Erythroblast (primary cell): ENCODE results near the gene LEPROT.

ENCODE experiments used
- DNase-seq, 2 experiments: peaks; one replicate each; lab custom pipeline; 2025; lab: John Stamatoyannopoulos, UW
- GATA1 ChIP-seq: IDR thresholded peaks from 2 replicates; pipeline ENCODE4 v1.6.1; 2011; ENCODE audit warnings: low read depth, mild to moderate bottlenecking, control low read depth, low read length, moderate library complexity
- POLR2A ChIP-seq: IDR thresholded peaks from 2 replicates; pipeline ENCODE4 v1.6.1; 2011; ENCODE audit warnings: mild to moderate bottlenecking, low read length

Gene LEPROT

DNA sequence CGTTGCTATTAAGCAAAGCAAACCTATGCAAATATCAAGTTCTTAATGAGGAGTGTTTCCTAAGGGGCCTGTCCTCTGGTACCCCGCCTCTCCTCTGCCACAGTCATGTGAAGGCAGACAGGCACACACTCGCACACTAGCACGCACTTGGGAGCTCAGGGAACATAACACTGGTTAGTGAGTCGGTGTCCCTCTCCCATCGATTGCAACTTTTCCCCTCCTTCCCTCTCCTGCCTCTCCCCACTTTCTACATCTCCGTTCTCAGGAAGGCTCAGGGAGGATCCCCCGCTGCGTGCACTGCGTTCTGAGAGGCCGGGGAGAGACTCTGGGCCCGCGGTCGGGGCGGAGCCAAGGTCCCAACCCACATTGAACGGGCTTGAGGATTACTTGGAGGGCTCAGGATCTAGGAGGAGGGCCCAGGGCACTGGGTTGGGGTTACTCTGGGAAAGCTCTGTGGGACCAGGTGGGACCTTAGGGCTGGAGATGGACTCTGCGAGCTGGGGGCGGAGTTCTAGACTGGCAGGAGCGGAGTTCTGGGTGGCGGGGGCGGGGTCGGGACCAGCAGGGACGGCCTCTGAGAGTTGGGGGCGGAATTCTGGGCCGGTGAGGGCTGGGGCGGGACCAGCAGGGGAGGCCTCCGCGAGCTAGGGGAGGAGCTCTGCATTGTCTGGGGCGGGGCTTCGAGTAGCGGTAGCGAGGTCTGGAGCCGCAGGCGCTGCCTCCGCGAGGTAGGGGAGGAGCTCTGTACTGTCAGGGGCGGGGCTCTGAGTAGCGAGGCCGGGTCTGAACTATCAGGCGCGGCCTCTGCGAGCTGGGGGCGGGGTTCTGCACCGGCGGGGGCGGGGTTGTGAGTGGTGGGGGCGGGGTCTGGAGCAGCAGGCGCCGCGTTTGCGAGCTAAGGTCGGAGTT lies 533 bp upstream of the LEPROT start:
- no peak for TF ChIP-seq GATA1
- TF ChIP-seq POLR2A: peak; percentile 73
- DNase-seq: peak; percentile 99 to 100

DNA sequence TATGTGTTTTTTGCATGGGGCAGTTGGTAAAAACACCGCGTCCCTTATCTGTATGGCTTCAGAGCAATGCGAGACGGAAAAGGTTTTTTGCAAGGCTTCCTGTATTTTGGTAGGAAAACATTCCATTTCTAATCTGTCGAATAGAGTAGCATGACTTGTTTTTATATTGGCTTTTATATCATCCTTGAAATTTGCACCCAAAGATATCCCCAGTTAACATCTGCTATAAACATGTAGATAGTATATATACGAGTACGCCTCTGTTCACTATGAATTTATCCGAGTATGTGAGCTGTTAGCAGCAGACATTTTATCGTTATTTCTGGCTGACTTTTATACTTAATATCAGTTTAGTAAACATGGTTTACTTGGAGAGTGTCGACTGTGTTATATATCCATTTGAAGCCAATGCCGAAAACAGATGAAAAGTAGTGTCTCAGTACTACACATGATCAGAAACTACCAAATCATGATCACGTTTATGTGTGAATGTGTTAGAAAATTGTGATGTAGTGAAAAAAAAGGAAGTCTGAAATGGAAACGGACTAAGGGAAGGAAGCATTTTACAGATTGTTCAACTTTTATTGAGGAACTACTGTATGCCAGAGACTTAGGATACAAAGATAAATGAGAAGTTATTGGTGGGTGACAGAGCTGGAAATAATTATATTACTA lies 1.0 kb downstream of the LEPROT start:
- peak; percentile 80 to 86 for DNase-seq

DNA sequence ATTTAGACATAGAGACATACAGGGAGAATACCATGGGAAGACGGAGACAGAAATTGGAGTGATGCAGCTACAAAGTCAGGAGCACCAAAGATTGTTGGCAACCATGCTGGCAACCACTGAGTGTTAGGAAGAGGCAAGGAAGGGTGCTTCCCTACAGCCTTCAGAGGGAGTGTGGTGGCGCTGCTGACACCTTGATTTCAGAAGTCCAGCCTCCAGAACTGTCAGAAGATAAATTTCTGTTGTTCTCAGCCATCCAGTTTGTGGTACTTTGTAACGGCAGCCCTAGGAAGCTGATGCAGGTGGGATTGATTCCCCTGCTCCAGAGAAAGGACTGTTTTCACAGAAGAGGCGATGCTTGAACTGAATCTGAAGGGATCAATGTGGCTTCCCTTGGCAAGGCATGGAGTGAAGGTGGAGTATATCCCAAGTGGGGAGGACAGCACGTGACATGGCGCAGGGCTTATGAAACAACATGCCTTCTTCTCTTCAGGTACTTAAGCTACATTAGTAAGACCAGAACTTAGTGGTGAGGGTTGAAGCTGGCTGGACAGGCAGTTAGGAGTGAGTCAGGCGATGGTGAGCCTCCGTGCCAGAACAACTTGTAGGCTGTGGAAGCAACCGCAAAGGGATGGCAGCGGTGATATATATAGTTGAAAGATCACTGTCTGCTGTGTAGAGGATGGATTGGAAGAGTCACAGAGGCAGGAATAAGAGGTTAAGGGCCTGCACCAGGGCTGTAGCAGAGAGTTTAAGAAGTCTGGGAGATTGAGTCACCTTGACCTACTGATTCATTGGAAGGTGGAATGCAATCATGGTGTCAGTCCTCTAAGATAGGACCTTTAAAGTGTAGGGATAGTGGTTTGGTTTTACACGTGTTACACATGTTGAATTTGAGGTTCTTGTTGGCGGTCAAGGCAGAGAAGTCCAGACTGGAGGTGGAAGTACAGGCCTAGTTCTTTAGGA lies 2.1 kb downstream of the LEPROT start:
- TF ChIP-seq POLR2A: peak; percentile 28
- TF ChIP-seq GATA1: no peak
- DNase-seq: peak; percentile 44 to 68

More for the DNA sequence above, 1.0 kb downstream of the LEPROT start:
- no peak for TF ChIP-seq POLR2A
- no peak for TF ChIP-seq GATA1

DNA sequence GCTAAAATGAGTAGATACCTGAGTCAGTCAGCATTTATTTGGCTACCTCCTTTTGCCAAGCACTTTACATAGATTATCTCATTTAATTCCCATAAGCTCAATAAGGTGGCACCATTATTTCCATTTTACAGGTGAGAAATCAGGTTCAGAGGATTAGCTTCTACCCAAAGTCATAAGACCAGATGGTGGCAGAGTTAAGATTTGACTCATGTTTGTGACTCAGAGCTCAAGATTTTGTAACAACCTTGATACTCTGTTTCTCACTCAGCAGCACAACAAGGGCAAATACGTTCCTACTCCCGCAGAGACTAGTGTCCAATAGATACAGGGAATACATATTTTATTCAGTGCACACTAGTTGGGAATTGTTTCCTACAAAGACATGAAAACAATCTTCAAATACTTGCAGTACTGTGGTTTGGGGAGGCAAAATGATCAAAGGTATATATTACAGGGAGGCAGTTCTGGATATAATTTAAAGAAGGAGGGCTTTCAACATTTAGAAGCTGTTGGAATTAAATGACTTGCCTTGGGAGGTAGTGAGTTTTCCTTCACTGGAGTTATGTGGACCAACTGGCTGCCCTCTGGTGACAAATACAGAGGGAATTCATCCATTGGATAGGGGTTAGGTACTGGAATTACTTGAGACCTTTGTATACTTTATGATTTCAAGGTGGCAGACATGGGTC lies 3.6 kb downstream of the LEPROT start:
- TF ChIP-seq POLR2A (no peak), GATA1 (no peak)
- DNase-seq: peak; percentile 65 to 79

DNA sequence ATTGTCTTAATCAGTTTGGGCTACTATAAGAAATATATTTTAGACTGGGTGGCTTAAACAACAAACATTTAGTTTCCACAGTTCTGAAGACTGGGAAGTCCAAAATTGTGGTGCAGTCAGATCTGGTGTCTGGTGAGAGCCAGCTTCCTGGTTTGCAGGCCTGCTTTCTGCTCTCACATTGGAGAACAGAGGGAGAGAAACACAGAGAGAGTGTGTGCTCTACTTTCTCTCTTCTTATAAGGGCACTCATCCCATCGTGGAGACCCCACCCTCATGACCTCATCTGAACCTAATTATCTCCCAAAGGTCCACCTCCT lies 4.1 kb downstream of the LEPROT start:
- DNase-seq: no peak
- TF ChIP-seq POLR2A (no peak), GATA1 (no peak)

DNA sequence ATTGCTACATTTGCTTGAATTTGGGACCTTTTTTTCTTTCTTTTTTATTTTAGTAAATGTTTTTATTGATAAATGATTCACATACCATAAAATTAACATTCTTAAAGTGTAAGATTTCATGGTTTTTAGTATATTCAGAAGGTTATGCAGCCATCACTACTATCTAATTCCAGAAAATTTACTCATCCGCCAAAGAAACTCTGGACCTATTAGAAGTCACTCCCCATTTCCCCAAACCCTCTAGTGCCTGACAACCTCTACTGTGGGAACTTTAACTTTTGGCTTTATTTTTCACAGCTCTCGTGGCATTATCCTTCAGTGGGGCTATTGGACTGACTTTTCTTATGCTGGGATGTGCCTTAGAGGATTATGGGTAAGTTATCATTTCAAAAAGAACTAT lies 4.5 kb downstream of the LEPROT start:
- no peak for TF ChIP-seq GATA1
- TF ChIP-seq POLR2A: no peak
- DNase-seq: no peak

DNA sequence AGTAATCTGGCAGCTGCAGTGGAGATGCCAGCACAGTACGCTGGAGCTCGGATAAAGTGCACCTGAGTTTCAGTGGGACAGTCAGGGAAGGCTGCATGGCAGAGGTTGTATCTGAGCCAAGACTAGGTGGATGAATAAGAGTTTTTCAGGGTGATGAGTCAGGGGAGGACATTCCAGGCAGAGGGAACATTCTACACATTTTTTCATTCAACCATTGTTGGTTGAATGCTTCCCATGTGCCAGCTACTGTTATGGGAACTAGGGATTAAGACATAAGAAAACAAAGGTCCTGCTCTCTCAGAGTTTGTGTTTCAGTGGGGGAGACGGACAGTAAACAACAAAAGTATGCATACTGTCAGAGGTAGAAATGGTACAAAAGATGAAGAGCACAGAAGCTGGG lies 5.2 kb downstream of the LEPROT start:
- TF ChIP-seq GATA1: no peak
- no peak for TF ChIP-seq POLR2A
- no peak for DNase-seq

DNA sequence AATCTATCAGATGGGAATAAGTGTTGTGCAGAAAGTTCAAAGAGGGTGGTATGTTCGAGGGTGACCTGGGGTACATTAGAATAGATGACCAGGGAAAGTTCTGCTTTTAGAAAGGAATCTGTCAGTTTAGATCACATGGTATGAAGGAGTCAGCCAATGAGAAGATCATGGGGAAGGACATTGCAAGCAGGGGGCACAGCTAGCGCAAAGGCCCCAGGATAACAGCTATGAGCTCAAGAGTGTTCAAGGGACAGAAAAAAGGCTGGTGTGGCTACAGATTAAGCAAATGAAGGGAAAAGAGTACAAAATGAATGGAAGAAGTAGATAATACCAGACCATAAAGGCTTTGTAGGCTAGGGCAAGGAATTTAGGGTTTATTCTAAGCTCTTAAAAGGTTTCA lies 8.6 kb downstream of the LEPROT start:
- TF ChIP-seq GATA1 (no peak), POLR2A (no peak)
- peak in 1 of 2 experiments; percentile 18 for DNase-seq

DNA sequence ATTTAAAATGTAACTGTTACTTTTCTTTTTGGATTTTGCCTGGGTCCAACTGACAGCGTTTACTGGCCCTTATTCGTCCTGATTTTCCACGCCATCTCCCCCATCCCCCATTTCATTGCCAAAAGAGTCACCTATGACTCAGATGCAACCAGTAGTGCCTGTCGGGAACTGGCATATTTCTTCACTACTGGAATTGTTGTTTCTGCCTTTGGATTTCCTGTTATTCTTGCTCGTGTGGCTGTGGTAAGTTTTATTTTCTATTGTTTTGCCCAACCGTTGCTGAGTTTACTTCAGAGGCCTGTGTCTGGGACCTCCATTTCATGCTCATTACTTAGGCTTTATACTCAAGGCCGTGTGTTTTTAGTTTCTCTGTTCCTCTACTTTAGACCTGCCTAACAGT lies 9.3 kb downstream of the LEPROT start:
- no peak for TF ChIP-seq GATA1
- no peak for TF ChIP-seq POLR2A
- DNase-seq: no peak

DNA sequence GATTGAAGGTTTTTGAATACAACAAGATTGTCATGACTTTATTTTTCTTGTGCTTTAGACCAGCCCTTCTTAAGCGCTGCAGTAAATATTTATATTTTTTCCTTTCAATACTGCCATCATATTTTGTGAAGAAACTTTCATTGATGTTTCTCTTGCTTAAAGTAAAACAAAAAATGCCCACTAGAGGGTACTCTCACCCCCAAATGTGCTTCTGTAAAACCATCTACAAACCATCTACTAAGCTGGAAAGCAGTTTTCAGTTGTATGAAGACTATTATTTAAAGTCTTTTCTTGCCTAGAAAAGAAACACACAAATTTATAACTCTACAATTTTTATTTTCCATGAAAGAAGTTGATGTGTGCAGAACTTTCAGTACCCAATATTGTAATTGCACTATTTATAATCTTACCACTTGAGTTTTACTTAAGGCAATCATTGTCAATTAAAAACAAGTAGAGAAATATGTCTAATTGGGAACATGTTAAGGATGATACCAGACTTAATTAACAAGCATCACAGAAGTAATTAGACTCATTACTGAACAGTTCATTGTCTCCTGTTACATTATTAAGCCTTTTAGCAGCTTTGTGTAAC lies 10.7 kb downstream of the LEPROT start:
- DNase-seq: peak; percentile 74 to 80
- TF ChIP-seq GATA1 (no peak), POLR2A (no peak)

DNA sequence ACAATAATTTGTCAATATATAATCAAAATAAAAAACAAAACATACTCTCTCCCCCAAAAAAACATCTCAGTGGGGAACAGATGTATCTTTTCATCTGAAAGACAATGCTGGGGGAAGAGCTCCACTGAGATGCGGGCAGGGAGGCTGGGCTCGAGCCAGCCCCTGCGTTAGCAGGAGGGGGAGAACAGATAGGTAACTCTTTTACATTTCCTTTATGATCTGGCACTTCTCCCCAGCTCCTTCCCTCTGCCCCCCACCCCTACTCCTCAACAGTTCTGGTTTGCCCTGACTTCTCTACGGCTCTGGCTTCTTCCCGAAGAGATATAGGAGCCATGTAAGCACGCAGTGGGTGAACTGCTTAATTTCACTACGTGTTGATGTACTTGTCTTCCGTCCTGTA lies 12.4 kb downstream of the LEPROT start:
- TF ChIP-seq GATA1 (no peak), POLR2A (no peak)
- no peak for DNase-seq

DNA sequence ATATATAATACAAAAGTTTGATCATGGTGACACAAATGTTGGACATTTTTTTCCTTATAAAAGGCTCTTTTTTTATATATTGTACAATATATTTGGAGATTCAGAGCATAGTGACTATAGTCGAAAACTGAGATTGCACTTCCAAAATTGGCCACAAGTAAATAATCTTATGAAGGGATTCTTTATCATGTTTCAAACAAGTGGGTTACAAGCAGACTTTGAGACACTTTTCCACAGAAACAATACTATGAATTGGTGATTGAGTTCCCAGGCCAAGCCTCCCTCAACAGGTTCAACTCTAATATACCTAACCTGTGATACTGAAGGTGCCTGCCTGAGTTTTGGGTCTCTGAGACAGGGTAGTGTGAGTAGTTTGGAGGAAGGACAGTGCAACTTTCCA lies 13.8 kb downstream of the LEPROT start:
- DNase-seq: no peak
- TF ChIP-seq GATA1 (no peak), POLR2A (no peak)

DNA sequence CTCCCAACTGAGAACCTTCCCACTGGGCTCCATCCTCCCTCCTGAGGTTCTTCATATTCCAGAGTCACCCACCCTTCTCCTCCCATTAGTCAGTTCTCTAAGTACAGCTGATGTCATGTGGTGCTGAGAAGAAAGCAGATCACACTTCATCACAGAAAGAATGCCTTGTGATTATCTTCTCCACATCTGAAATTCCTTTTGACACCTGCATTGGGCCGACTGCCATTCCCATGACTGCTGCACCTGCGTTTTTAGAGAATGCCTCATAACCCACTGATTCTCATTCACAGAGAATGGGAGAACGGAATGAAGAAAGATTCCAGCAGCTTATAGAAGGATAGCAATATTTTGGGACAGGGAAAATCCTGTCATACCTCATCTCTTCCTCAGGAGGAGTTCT lies 14.3 kb downstream of the LEPROT start:
- no peak for DNase-seq
- TF ChIP-seq POLR2A: no peak
- TF ChIP-seq GATA1: no peak
